Kidney (tissue), 14 donors: Measurements from ENCODE around the gene SRD5A3. TPM values are rescaled to one million over a fixed set of nuclear protein-coding genes. Genes with fewer than 3 reads are reported as not detected.

Experiments
- DNase-seq, 5 donors: peaks; one replicate each; pipeline ENCODE4 v3.0.0-alpha.2; 2013 to 2020
- FAIRE-seq: peaks from 2 replicates; lab custom pipeline; 2012; peaks lifted over from hg19 to GRCh38; lab: Jason Lieb, UNC
- H3K27ac ChIP-seq, 2 donors: one replicate each; pipeline ENCODE4 v1.7.0; 2013; ENCODE audit warnings: low read depth in 2 of 2, low read length in 2 of 2, inconsistent platforms in 1 of 2
- H3K27me3 ChIP-seq: one replicate; pipeline ENCODE4 v1.7.1; 2013; ENCODE audit warnings: low read length, inconsistent platforms; ENCODE audit not compliant: control insufficient read depth, insufficient read depth
- H3K36me3 ChIP-seq, 3 donors: one replicate each; pipeline versions ENCODE4 v1.7.0 to v1.7.1; 2013; ENCODE audit warnings: low read length in 3 of 3, control low read depth in 1 of 3, inconsistent platforms in 1 of 3; ENCODE audit not compliant: insufficient read depth in 3 of 3, control insufficient read depth in 2 of 3
- H3K4me1 ChIP-seq, 3 donors: one replicate each; pipeline versions ENCODE4 v1.7.0 to v1.7.1; 2013; ENCODE audit warnings: low read length in 3 of 3, inconsistent platforms in 1 of 3, low read depth in 1 of 3; ENCODE audit not compliant: control insufficient read depth in 2 of 3, insufficient read depth in 2 of 3
- H3K4me3 ChIP-seq, 3 donors: one replicate each; pipeline versions ENCODE4 v1.7.0 to v1.8.1; 2013; ENCODE audit warnings: low read length in 3 of 3, control low read depth in 1 of 3, inconsistent platforms in 1 of 3
- H3K9ac ChIP-seq, 3 donors: one replicate each; pipeline versions ENCODE4 v1.7.0 to v1.7.1; 2013; ENCODE audit warnings: low read length in 3 of 3, control low read depth in 1 of 3, inconsistent platforms in 1 of 3
- H3K9me3 ChIP-seq, 3 donors: one replicate each; pipeline versions ENCODE4 v1.7.0 to v1.7.1; 2013; ENCODE audit warnings: low read length in 3 of 3, control low read depth in 1 of 3, inconsistent platforms in 1 of 3; ENCODE audit not compliant: control insufficient read depth in 2 of 3, insufficient read depth in 1 of 3
- intact Hi-C: fragments of 100-400 bp; cut with DNase I; formaldehyde crosslinking; loops from one replicate; pipeline ENCODE4 v1.11.1; 2022
- polyA plus RNA-seq: library from polyadenylated mRNA; stranded (reverse); fragments of 350-450 nt; fragmentation: Illumina TruSeq; extraction: RNeasy Lipid Tissue Mini Kit (QIAGEN cat#74804); gene quantifications from one replicate; pipeline ENCODE4 v1.2.3, GENCODE V29; 2014; ENCODE audit warnings: low read depth, low replicate concordance; ENCODE audit not compliant: insufficient read depth
- total RNA-seq: library from RNA; stranded (reverse); fragmentation: NEBNext Ultra II Directional; extraction: Animal tissue kit (Norgen Biotek cat#: 25700); gene quantifications from one replicate; pipeline ENCODE4 v1.2.1, GENCODE V29; 2021
- TF ChIP-seq, protein P1 (sequence below): IDR thresholded peaks from 3 replicates; pipeline ENCODE4 v1.5.1; 2012; ENCODE audit warnings: mild to moderate bottlenecking, moderate library complexity, borderline replicate concordance; ENCODE audit not compliant: insufficient read depth; ENCODE audit errors: extremely low read depth
- donor health status: control.
- donor health status: control.
- donor health status: control.
- donor health status: control.
- donor health status: control.
- donor health status: DM: yes; HTN: yes; CAD: no.
- donor health status: Normal renal cell carcinoma (clear cell type).

Gene SRD5A3
- total and polyA plus RNA-seq, 2 donors from 2014 or later = 10.6 to 21.5 TPM

DNA sequence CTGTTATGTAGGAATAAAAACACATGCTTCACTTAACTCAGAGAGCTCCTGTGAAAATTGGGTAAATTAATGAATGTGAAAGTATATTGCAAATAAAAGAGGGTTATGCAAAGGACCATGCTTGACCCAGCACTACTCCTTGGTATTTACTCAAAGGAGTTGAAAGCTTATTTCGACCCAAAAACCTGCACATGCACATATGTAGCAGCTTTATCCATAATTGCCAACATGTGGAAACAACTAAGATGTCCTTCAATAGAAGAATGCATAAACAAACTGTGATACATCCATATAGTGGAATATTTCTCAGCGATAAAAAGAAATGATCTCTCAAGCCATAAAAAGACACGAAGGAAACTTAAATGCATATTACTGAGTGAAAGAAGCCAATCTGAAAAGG, 41.7 kb upstream of the SRD5A3 start:
- TF ChIP-seq, protein P1, sequence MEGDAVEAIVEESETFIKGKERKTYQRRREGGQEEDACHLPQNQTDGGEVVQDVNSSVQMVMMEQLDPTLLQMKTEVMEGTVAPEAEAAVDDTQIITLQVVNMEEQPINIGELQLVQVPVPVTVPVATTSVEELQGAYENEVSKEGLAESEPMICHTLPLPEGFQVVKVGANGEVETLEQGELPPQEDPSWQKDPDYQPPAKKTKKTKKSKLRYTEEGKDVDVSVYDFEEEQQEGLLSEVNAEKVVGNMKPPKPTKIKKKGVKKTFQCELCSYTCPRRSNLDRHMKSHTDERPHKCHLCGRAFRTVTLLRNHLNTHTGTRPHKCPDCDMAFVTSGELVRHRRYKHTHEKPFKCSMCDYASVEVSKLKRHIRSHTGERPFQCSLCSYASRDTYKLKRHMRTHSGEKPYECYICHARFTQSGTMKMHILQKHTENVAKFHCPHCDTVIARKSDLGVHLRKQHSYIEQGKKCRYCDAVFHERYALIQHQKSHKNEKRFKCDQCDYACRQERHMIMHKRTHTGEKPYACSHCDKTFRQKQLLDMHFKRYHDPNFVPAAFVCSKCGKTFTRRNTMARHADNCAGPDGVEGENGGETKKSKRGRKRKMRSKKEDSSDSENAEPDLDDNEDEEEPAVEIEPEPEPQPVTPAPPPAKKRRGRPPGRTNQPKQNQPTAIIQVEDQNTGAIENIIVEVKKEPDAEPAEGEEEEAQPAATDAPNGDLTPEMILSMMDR = no peak
- H3K9me3 ChIP-seq = no peaks in the 10 kb centered on the region
- no peak overlapping the region for H3K27ac ChIP-seq
- no peak overlapping the region for H3K9ac ChIP-seq
- H3K36me3 ChIP-seq = no peaks in the 10 kb centered on the region
- H3K4me1 ChIP-seq = no peaks in the 10 kb centered on the region
- no peak overlapping the region for H3K4me3 ChIP-seq
- DNase-seq (no peak), FAIRE-seq (no peak)
- no peaks in the 10 kb centered on the region for H3K27me3 ChIP-seq
- intact Hi-C loops = no loop called here

DNA sequence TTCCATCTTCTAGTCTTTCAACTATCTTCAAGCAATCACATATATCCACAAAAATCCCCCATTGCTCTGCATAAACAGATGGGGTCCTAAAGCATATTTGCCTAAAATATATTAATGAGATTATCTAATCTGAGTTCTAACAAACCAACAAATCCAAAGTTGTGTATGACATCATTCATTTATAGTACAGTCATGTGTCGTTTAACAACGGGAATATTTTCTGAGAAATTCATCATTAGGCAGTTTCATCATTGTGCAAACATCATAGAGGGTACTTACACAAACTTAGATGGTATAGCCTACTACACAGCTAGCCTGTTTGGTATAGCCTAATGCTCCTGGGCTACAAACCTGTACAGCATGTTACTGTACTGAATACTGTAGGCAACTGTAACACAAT, 38.0 kb upstream of the SRD5A3 start:
- no peak overlapping the region for H3K9ac ChIP-seq
- H3K27me3 ChIP-seq = no peaks in the 10 kb centered on the region
- H3K36me3 ChIP-seq = no peaks in the 10 kb centered on the region
- TF ChIP-seq, protein P1 = no peak
- H3K4me3 ChIP-seq = no peak overlapping the region
- H3K27ac ChIP-seq = no peak overlapping the region
- intact Hi-C loops = no loop called here
- FAIRE-seq (no peak), DNase-seq (no peak)
- H3K4me1 ChIP-seq = no peaks in the 10 kb centered on the region
- H3K9me3 ChIP-seq = no peaks in the 10 kb centered on the region

DNA sequence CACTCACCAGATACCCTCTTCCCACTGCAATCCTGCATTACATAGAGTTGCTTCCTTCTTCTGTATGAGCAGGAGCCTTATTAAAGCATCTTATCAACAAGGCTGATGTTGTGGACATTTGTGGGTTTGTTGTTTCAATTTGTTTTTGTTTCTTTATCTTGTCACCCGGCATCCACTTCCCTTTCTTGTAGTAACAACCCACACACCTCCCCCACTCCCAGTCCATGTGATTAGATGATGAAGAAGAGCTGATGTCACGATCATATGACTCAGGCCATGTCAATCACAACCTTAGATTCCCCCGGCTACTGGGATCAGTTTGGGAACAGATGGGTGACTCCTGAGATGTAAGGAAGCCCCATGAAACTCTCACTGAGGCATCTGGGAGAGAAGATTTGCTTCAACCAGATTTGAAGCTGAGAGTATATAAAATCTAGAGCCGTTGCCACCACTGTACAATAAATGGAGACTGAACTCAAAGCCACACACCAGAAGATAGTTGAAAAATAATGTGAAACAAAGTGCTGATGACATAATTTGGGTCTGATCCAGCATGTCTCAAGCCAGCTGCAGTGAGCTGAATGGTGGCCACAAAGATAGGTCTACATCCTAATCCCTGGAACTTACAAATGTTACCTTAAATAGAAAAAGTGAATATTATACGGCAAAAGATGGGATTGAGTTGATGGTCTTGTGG, 34.1 kb upstream of the SRD5A3 start:
- Histone ChIP-seq H3K27ac (no peak overlapping the region), H3K4me1 (no peaks in the 10 kb centered on the region), H3K4me3 (no peak overlapping the region), H3K9me3 (no peaks in the 10 kb centered on the region), H3K36me3 (no peaks in the 10 kb centered on the region), H3K27me3 (no peaks in the 10 kb centered on the region), H3K9ac (no peak overlapping the region)
- TF ChIP-seq, protein P1 = no peak
- no peak for FAIRE-seq
- no peak for DNase-seq
- intact Hi-C loops = no loop called here
